ENCODE results near the gene RHOF.

- TF ChIP-seq CTCF (IDR thresholded peaks at IDR 0.05) (no peak), POLR2A (IDR thresholded peaks at IDR 0.05) (peak in 1 of 4 donors; percentile 62)
These were observed at the start of gene RHOF for GRCh38 chr12:121793440-121793837.

All from esophagus squamous epithelium (tissue), 4 donors.